HG03432 (cell line): Measurements from ENCODE around the gene ENTPD2.

ENCODE experiments used
- ATAC-seq: cut with Tn5 transposase; IDR thresholded peaks from one replicate; pipeline ENCODE4 v1.9.1; 2021; ENCODE audit warnings: mild to moderate bottlenecking, moderate library complexity; ENCODE audit not compliant: unreplicated experiment

The ENTPD2 gene

DNA sequence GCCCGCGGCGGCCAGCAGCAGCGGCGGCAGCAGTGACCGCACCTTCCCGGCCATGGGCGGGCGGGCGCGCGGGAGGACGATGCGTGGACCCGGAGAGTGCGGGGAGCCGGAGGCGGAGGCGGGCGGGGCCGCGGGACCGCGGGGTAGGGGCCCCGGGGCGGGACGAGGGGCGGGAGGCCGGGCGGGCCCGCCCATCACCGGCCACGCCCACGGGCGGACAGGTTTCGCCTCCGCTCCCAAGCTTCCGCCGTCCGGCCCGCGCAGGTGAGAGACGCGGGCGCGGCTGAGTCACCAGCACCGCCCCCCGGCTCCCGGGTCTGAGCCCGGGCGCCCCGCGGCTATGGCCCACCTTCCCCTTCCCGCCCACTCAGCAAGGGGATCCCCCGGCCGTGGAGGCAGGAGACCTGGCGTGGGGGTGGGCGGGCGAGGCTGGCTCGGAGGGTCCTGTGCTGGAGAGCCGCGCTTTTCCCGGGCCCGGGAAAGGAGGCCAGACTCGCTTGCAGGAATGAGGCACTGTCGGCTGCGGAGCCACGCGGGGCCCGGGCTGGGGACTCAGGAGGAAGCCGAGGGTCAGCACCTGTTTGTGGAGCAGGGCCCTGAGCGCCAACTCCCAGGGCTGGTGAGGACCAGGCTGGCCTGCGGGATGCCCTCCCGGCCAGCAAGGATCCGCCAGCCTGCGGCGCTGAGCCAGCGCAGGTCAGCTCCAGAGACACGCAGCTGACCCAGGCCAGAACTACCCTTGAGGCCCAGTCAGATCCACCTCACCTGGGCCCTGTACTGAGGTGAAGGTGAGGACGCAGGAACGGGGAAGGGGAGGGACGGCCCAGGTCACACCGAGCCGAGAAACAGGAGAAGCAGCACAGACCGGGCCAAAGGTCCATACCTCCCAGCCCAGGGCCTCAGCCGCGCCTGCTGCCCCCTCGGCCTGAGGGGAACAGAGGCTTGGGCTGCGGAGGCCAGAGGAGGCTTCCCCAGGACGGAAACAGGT, at the start of gene ENTPD2:
TSS of gene ENTPD2 (minus strand) at position 118 of the 988 bp plus-strand sequence. CDS start at position 54, 64 bp downstream.
- no peak for ATAC-seq

DNA sequence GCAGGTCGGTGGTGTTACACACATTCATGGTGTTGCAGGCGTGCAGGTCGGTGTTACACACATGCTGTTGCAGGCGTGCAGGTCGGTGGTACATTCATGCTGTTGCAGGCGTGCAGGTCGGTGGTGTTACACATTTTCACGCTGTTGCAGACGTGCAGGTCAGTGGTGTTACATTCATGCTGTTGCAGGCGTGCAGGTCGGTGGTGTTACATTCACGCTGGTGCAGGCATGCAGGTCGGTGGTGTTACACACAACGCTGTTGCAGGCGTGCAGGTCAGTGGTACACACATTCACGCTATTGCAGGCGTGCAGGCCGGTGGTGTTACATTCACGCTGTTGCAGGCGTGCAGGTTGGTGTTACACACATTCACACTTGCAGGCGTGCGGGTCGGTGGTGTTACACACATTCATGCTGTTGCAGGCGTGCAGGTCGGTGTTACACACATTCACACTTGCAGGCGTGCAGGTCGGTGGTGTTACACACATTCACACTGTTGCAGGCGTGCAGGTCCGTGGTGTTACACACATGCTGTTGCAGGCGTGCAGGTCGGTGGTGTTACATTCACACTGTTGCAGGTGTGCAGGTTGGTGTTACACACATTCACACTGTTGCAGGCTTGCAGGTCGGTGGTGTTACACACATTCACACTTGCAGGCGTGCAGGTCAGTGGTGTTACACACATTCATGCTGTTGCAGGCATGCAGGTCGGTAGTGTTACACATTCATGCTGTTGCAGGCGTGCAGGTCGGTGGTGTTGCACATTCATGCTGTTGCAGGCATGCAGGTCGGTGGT, 49.5 kb upstream of the ENTPD2 start:
- ATAC-seq, result no peak

DNA sequence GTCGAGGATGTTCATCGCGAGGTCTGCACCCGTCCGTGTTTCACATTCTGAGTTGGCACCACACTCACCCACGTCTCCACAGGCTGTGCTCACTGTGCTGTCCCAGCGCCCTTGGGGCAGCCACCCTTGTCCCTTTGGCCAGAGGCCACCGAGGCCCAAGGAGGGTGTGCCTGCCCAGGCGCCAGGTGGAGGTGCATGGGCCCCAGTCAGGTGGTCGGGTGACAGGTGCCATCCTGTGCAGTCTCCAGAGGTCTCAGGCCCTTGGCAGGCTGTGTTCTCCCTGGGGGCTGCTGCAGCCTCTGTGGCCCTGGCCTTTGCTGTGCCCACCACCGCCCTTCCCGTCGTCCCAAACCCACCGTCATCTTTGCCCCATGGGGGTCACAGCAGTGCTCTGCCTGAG, 45.4 kb upstream of the ENTPD2 start:
- no peak for ATAC-seq

DNA sequence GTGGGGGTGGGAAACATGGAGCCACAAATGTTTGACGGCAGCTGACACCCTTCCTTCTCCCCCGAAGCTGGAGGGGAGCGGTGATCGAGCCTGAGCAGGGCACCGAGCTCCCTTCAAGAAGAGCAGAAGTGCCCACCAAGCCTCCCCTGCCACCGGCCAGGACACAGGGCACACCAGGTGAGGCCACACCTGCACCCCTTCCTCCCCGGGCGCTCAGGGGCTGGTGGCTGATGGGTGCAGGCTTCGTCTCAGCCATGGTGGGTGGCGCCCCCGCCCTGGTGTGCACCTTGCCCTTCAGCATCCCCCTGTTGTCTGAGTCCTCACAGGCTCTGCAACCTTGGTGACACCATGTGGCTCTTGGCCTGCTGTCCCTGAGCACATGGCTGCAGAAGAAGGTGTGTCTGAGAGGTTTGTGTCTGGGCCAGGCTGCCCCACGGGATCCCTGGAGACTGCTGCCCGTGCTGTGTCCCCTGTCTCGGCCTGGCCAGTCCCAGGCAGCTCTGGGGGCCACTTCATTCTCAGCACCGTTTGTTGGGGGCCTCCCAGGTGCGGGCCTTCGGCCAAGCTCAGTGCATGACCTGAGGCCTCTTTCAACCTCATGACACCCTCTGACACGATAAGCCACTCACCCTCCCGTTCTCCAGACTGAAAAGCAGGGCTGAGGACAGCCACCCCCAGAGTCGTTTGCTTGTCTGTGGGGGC, 44.1 kb upstream of the ENTPD2 start:
- ATAC-seq, result no peak

DNA sequence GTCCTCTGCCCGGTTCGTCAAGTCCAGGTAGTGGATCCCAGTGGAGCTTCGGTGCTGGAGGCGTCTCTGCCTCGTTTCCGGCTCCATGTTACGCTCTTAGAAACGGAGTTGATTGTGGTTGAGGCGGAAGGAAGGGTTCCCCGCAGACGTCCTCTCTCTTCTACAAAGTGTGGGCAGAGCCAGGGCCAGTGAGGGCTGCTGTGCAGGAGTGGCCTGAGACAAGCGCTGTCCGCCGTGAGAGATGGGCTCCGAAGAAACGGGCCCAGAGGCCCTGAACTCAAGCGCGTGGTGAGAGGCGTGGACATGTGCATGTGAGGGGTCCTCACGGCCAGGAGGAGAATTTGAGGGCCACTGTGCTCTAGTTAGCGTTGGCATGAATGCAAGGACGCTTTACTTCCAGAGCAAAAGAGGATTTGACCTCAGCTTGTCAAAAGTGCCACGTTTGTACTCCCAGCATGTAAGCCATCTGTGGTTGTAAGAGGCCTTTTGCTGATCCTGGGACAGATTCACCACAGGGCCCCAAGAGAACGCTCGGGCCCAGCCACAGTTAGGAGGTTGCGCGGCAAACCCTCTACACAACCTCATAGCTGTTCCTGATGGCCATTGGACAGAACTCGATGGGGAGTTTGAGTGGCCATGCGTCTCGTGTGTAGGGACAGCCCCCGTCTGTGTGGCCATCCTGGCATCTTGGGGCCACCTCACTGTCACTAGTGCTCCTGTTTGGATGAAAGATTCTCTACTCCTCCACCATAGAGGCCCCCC, 43.1 kb upstream of the ENTPD2 start:
- no peak for ATAC-seq

DNA sequence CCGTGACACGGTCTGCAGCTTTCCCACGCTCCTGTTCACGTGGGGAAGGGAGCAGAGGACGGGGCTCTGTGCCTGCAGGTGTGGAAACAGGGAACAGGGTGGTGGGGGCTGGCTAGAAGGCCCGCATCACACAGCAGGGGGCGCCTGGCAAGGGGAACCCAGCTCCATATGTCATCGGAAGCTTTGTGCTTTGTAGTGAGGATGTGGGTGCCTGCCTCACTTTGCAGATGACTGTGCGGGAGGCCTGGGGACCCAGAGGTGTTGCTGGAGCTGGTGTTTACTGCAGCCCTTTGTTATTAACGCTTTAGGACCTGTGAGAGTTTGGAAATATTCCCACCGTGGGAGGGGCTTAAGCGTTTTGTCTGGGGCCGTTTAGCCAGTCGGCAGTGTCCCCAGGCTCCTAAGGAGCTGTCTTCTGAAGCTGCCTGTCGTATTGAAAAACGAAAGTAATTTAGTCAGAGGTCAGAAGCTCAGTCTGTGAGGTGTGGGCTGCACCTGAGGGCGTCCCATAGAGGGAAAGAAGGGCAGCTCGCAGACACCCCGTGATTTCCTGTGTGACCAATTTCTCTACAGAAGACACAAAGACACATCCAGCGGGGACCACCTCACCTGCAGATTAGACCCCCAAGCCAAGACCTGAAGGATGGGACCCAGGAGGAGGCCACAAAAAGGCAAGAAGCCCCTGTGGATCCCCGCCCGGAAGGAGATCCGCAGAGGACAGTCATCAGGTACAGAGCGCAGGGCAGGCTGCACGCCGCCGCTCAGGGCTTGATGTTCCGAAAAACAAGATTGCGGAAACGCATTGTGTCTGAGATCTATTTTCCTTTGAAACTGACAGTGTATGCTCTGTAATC, 42.0 kb upstream of the ENTPD2 start:
- ATAC-seq, result peak; percentile 86

DNA sequence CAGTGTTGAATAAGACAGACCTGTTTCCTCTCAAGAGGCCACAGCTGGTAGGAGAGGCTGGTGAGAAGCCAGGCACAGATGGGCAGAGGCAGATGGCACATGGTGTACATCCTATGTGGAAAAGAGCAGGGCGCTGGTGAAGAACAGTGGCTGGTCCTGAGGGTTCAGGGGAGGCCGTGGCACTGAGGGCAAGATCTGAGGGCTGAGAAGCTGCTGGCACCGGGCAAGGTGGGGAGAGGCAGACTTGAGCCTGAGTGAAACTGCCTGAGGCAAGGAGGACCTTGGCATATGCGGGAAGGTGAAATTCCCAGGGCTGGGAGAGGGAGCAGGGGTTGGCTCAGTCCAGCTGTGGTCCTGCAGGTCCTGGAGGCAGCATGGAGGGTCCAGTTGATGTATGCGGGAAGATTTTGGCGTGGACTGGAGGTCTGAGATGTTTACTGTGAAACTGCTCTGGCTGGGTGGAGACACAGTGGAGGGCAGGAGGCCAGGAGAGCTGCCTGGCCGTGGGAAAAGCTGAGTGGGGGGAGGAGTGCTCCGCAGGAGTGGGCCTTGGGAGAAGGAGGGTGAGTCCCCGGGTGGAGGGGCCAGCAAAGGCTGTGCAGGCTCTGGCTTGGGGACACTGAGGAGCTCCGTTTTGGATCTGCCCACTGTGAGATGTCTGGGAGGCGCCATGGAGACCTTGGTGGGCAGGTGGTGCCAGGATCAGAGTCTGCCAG, 35.5 kb upstream of the ENTPD2 start:
- ATAC-seq, result no peak

DNA sequence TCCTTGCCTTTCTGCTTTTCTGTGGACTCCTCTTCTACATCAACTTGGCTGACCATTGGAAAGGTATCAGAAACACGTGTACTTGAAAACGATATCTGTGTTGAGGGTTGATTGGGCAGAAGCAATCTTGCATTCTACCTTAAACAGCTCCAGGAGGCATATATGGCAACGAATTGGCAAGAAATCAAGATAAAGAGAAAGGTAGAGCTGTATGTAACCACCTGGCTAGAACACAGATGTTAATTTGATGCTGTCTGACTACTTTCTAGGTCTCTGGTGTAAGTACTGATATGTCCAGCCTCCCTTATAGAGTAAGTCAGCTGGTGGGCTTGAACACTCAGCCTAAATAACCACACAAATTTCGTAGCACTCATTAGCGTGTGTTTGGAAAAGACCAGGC, 34.3 kb upstream of the ENTPD2 start:
- no peak for ATAC-seq

DNA sequence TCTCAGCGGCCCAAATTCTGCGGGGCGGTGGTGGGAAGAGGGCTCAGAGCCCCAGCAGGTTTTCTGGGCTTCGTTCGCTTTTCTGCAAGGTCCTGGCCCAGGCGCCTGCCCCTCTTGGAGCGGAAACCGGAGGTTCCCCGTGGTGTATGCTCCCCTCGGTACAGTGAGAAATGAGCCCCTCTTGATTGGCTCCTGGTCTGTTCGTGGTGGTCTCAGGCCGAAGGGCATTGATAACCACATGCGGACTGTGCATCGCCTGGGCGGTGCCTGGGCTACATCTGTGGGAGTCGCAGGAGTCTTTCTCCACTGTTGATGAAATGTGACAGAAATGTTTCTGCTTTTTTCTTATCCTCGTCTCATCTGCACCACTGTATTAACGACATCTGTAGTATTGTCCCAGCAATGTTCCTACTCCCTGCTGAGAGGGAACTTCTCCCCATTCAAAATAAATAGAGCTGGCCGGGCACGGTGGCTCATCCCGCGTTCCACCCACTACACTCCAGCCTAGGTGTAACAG, 33.6 kb upstream of the ENTPD2 start:
- ATAC-seq, result no peak

DNA sequence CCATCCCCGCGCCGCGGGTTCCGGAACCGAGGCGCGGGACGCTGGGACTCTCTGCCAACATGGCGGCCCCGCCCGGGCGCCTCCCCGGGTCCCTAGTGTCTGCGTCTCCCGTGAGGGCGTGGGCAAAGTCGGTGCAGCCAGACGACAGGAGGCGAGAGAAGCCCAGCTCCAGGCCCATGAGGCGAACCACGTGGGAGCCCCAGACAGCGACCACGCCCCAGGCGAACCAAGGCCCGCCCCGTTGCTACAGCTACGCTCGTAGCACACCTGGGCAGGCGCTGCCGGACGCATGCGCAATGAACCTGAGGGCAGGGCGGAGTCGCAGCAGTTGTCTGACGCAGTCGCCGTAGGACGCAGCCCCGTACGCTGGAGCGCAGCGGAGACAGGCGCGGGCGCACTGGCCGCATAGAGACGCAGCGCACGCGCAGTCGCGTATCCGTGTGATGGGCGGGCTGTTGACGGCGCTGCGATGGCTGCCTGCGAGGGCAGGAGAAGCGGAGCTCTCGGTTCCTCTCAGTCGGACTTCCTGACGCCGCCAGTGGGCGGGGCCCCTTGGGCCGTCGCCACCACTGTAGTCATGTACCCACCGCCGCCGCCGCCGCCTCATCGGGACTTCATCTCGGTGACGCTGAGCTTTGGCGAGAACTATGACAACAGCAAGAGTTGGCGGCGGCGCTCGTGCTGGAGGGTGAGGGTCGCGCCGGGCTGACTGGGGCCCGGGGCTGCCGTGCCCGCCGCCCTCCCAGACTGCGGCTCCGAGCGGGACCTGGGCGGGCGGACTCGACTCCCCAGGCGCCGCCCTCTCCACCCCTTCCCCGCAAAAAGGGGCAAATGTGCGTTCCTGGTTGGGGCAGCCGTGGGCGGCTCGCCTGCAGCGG, 32.9 kb upstream of the ENTPD2 start, which contains the start of gene MAN1B1:
TSS of gene MAN1B1 (plus strand) at position 455 of the 878 bp plus-strand sequence. CDS start at position 470, 15 bp downstream.
- ATAC-seq, result peak; percentile 80

DNA sequence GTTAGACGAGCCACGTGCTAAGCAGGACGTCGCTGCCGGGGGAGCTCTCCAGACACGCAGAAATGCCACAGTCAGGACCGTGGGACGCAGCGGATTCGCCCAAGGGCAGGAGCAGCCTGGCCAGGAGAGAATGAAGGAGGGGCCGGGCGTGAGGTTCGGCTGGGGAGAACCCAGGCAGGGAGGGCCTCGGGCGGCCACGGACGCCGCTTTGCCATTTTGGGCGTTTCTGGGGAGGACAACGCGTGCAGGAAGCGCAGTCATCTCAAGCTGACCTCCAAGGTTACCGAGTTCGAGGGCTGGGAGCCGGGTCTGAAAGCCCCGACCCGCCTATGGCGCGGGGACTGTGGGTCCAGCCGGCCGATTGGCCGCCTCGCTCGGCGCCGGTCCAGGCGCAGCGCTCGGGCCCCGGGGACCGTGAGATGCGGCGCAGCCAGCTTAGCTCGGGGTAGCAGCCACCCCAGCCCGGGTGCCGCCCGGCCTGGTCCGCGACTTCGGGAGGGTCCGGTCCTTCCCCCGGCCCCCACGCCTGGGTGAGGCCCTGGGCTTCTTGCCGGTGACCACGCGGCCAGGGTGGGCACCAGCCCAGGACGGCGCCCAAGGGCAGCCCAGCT, 32.2 kb upstream of the ENTPD2 start:
- ATAC-seq, result peak; percentile 7

DNA sequence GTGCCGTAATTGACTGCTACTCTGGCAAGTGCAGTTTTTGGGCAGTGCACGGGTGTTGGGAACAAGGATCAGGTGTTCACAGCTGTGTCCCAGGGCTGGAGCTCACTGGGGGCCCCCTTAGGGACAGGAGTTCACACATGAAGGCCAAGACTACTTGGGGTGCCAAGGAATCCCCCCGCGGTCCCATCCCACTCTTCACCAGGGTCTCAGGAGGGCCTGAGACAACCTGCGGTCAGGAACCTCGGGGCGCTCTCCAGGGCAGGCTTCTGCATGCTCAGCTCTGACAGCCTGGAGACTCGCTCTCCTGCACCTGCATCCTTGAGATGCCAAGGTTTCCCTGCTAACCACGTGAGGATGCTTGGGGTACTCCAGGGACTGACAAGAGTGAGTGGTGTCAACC, 30.7 kb upstream of the ENTPD2 start:
- ATAC-seq, result no peak

DNA sequence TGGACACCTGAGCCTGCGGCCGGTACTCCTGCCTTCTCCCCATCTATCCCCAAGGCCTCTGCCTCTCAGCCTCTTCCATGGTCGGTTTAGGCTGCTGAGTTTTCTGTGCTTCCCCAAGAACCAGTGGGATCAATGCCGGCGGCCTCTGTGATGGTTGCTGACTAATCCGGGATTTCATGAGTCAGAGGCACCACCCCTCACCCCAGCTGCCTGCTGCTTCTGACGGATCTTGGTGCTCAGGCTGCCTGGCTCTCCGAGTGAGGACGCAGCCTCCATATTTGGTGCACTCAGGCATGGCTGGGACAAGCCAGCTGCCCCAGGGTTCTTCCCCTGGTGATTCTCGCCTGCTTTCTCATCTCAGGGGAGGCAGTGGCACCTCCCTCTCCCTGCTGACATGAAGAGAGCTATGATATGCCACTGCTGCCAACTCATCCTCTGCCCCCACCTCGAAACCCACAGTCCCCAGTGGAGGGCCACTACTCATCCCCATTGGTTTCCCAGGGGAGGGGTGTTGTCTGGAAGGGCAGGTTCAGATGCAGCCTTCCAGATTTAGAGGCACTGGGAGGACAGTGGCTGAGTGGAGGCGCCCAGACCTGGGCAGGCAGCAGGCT, 29.6 kb upstream of the ENTPD2 start:
- no peak for ATAC-seq

DNA sequence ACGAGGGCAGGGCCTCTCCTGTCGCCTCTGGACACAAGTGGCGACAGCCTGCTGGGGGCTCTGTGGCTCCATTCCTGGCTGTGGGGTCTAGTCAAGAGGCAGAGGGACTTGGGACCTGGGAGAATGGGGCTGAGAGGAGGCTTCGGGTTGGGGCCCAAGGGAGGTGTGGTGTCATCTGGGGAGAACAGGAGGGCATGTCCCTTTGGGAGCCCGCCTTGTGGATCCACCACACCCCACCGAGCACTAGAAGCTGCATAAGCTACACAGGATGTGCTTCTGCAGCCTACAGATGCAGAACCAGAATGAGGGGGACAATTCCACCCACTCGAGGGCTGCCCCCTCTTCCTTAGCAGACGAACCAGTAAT, 29.0 kb upstream of the ENTPD2 start:
- ATAC-seq, result no peak

DNA sequence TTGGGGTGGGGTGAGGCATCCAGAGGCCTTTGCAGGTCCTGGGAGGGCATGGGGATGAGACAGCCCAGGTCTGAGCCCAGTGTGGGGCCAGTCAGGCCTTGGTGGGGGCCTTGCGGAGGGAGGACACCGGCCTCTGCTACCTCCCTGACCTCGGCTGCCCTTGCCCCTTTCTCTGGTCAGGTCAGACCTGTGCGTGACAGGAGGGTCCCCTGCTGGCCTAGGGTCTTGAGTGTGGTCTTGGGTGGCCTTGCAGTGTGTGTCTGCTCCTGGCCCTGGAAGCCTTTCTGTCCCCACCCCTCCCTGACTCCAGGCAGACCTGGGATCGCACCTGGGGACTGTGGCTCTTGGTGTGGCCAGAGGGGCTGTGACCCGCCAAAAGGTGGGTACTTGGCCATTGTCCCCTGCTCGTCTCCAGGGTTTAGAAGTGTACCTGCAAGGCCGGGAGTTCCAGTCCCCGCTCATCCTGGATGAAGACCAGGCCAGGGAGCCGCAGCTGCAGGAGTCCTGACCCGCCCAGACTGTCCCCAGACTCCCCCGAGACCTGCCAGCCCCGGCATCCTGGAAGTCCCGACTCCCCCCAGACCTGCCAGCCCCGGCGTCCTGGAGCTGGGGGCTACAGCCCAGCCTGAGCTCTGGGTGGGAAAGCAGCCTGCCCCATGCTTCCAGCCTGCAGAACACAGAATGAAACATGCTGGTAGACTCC, 28.5 kb upstream of the ENTPD2 start:
- no peak for ATAC-seq
